Lung (tissue), 12 donors: ENCODE results near the gene TOMM70. TPM values are rescaled to one million over a fixed set of nuclear protein-coding genes. Genes with fewer than 3 reads are reported as not detected.

Source experiments
- ATAC-seq: fragments of 200-7000 bp; cut with Tn5 transposase; one replicate; pipeline ENCODE4 v1.9.1; 2020; ENCODE audit warnings: moderate number of reproducible peaks; ENCODE audit not compliant: insufficient read depth, low FRiP score
- DNase-seq, 3 donors: peaks; one replicate each; pipeline ENCODE4 v3.0.0-alpha.2; 2013 to 2017
- H3K27ac ChIP-seq, 2 donors: one replicate each; pipeline ENCODE4 v1.5.1; 2013; ENCODE audit warnings: mild to moderate bottlenecking in 2 of 2, moderate library complexity in 2 of 2, control low read depth in 1 of 2, inconsistent platforms in 1 of 2, low read depth in 1 of 2, low read length in 1 of 2
- H3K27me3 ChIP-seq, 3 donors: one replicate each; pipeline ENCODE4 v1.5.1; 2013; ENCODE audit warnings: low read length in 2 of 3; ENCODE audit not compliant: control insufficient read depth in 3 of 3, insufficient read depth in 3 of 3
- H3K36me3 ChIP-seq, 4 donors: one replicate each; pipeline ENCODE4 v1.5.1; 2013; ENCODE audit warnings: low read length in 4 of 4, mild to moderate bottlenecking in 1 of 4, moderate library complexity in 1 of 4; ENCODE audit not compliant: control insufficient read depth in 4 of 4, insufficient read depth in 4 of 4
- H3K4me1 ChIP-seq, 5 donors: one replicate each; pipeline ENCODE4 v1.5.1; 2013; ENCODE audit warnings: low read length in 5 of 5, mild to moderate bottlenecking in 2 of 5, moderate library complexity in 1 of 5; ENCODE audit not compliant: control insufficient read depth in 5 of 5, insufficient read depth in 5 of 5
- H3K4me3 ChIP-seq: one replicate; pipeline ENCODE4 v1.5.1; 2013; ENCODE audit warnings: mild to moderate bottlenecking, control low read depth, moderate library complexity
- H3K9ac ChIP-seq, 2 donors: one replicate each; pipeline ENCODE4 v1.5.1; 2013; ENCODE audit warnings: low read length in 2 of 2, control low read depth in 1 of 2; ENCODE audit not compliant: insufficient read depth in 1 of 2
- H3K9me3 ChIP-seq, 4 donors: one replicate each; pipeline ENCODE4 v1.5.1; 2013; ENCODE audit warnings: low read length in 3 of 4, mild to moderate bottlenecking in 1 of 4, moderate library complexity in 1 of 4; ENCODE audit not compliant: control insufficient read depth in 4 of 4, insufficient read depth in 3 of 4
- WGBS, 2 donors: extraction: QIAGEN DNeasy Blood & Tissue Kit; methylation state at CpG; one replicate each; pipeline ENCODE4 v1.1.7; 2013; 5-methylcytosine and 5-hydroxymethylcytosine counted together
- polyA plus RNA-seq, 2 donors: library from polyadenylated mRNA; stranded (reverse); fragments of 200-250 nt; gene quantifications; one replicate each; pipeline ENCODE4 v1.2.1, GENCODE V29; 2013
- total RNA-seq, 2 donors: library from RNA; depleted of rRNA in 1 of 2; stranded (reverse); fragments of >200 nt in 1 of 2; gene quantifications; one replicate each; pipeline ENCODE4 v1.2.1, GENCODE V29; 2014 to 2021
- TF ChIP-seq, protein P1 (sequence below): IDR thresholded peaks from 2 replicates; pipeline ENCODE4 v1.5.1; 2012; ENCODE audit warnings: mild to moderate bottlenecking; ENCODE audit errors: control extremely low read depth, extremely low read depth
- donor health status: control.
- donor health status: control.
- donor health status: Bipolar disorder and iron deficiency.
- donor health status: healthy.
- donor health status: DM: yes; HTN: yes; CAD: no.

TOMM70 gene
- total and polyA plus RNA-seq, 4 donors: 15.9 to 56.9 (median 22.7) TPM

DNA sequence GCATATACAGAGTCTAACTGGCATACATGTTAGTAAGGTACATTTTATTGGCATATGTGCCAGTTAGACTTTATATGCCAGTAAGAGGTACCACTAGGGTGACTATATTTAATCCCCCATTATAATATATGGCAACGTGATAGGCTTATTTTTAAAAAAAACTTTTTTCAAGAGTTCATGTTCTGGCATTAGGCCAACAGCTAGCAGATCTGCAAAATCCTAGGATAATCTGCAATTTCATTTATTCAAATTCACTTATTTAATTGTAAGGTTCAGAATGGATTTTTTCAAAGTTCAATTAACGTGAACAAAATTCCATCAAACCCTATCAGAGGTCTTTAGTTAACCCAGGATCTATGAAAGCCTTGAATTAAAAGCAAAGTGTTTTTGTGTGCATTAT is 34.5 kb downstream of the TOMM70 start:
- no peak overlapping the region for H3K9ac ChIP-seq
- H3K9me3 ChIP-seq: peaks cover 0 to 4% (median 0%) of the 10 kb centered on the region in 4 donors
- H3K36me3 ChIP-seq: peaks cover 16 to 47% (median 29%) of the 10 kb centered on the region in 4 donors
- peaks cover 0 to 2% (median 0%) of the 10 kb centered on the region in 5 donors for H3K4me1 ChIP-seq
- DNase-seq: no peak
- H3K27me3 ChIP-seq: no peaks in the 10 kb centered on the region
- TF ChIP-seq, protein P1, sequence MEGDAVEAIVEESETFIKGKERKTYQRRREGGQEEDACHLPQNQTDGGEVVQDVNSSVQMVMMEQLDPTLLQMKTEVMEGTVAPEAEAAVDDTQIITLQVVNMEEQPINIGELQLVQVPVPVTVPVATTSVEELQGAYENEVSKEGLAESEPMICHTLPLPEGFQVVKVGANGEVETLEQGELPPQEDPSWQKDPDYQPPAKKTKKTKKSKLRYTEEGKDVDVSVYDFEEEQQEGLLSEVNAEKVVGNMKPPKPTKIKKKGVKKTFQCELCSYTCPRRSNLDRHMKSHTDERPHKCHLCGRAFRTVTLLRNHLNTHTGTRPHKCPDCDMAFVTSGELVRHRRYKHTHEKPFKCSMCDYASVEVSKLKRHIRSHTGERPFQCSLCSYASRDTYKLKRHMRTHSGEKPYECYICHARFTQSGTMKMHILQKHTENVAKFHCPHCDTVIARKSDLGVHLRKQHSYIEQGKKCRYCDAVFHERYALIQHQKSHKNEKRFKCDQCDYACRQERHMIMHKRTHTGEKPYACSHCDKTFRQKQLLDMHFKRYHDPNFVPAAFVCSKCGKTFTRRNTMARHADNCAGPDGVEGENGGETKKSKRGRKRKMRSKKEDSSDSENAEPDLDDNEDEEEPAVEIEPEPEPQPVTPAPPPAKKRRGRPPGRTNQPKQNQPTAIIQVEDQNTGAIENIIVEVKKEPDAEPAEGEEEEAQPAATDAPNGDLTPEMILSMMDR: no peak
- 81 to 86% methylated on average over 2 of the region's 2 CpGs for WGBS, 2 donors
- H3K27ac ChIP-seq: no peak overlapping the region
- no peak for ATAC-seq
- H3K4me3 ChIP-seq: no peak overlapping the region

DNA sequence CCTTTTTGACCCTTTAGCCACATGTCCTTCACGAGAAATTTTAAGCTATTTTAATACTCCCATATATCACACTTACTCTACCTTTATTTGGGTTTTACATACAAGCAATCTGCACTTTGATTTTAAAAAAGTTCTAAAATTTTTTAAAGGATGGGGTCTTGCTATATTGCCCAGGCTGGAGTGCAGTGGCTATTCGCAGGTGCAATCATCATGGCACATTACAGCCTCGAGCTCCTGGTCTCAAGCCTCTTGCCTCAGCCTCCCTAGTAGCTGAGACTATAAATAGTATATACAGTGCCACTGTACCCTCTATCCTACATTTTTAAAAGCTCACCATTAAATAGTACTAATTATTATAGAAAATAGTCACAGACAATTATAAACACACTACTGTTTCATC is 36.5 kb downstream of the TOMM70 start:
- ATAC-seq (no peak), DNase-seq (no peak)
- 93 to 94% methylated on average over 3 of the region's 3 CpGs for WGBS, 2 donors
- Histone ChIP-seq H3K36me3 (peaks cover 18 to 45% (median 31%) of the 10 kb centered on the region in 4 donors), H3K9ac (no peak overlapping the region), H3K4me3 (no peak overlapping the region), H3K27ac (no peak overlapping the region), H3K27me3 (no peaks in the 10 kb centered on the region), H3K9me3 (peaks cover 0 to 4% (median 0%) of the 10 kb centered on the region in 4 donors), H3K4me1 (peaks cover 0 to 2% (median 0%) of the 10 kb centered on the region in 5 donors)
- TF ChIP-seq, protein P1: no peak

- no peak overlapping the region for H3K27ac ChIP-seq
- H3K27me3 ChIP-seq: no peaks in the 10 kb centered on the region
- H3K9me3 ChIP-seq: peaks cover 0 to 4% (median 0%) of the 10 kb centered on the region in 4 donors
- 82 to 91% methylated on average over 1 of the region's 1 CpG for WGBS, 2 donors
- DNase-seq (no peak), ATAC-seq (no peak)
- TF ChIP-seq, protein P1: no peak
- H3K36me3 ChIP-seq: peaks cover 12 to 32% (median 28%) of the 10 kb centered on the region in 4 donors
- H3K9ac ChIP-seq: no peak overlapping the region
- no peaks in the 10 kb centered on the region for H3K4me1 ChIP-seq
- H3K4me3 ChIP-seq: no peak overlapping the region
Measured at GRCh38 chr3:100361897-100362296, 39.0 kb downstream of the TOMM70 start.
